Measurements from ENCODE around the gene NTN3. TPM values are rescaled to one million over a fixed set of nuclear protein-coding genes. Genes with fewer than 3 reads are reported as not detected.
A peak's percentile ranks its signal among the peaks of the same experiment; 100 is the strongest.

Gene NTN3
- total RNA-seq, 1 donor from 2014 or later: 0.23 TPM

GRCh38 chr16:2486645-2487516 is 15.8 kb downstream of the NTN3 start:
- no peak for DNase-seq (ENCODE audit: low read depth)
- H3K4me3 ChIP-seq (ENCODE audit: low read depth, low read length): no peak overlapping the region
- TF ChIP-seq, protein P1, sequence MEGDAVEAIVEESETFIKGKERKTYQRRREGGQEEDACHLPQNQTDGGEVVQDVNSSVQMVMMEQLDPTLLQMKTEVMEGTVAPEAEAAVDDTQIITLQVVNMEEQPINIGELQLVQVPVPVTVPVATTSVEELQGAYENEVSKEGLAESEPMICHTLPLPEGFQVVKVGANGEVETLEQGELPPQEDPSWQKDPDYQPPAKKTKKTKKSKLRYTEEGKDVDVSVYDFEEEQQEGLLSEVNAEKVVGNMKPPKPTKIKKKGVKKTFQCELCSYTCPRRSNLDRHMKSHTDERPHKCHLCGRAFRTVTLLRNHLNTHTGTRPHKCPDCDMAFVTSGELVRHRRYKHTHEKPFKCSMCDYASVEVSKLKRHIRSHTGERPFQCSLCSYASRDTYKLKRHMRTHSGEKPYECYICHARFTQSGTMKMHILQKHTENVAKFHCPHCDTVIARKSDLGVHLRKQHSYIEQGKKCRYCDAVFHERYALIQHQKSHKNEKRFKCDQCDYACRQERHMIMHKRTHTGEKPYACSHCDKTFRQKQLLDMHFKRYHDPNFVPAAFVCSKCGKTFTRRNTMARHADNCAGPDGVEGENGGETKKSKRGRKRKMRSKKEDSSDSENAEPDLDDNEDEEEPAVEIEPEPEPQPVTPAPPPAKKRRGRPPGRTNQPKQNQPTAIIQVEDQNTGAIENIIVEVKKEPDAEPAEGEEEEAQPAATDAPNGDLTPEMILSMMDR (conservative IDR thresholded peaks at IDR 0.05; ENCODE audit: low read depth, low read length): peak; percentile 48

- no peak for DNase-seq (ENCODE audit: low read depth)
- no peak overlapping the region for H3K4me3 ChIP-seq (ENCODE audit: low read depth, low read length)
- TF ChIP-seq, protein P1 (conservative IDR thresholded peaks at IDR 0.05; ENCODE audit: low read depth, low read length): no peak
These were observed 16.4 kb downstream of the NTN3 start for GRCh38 chr16:2487517-2487842.

DNA sequence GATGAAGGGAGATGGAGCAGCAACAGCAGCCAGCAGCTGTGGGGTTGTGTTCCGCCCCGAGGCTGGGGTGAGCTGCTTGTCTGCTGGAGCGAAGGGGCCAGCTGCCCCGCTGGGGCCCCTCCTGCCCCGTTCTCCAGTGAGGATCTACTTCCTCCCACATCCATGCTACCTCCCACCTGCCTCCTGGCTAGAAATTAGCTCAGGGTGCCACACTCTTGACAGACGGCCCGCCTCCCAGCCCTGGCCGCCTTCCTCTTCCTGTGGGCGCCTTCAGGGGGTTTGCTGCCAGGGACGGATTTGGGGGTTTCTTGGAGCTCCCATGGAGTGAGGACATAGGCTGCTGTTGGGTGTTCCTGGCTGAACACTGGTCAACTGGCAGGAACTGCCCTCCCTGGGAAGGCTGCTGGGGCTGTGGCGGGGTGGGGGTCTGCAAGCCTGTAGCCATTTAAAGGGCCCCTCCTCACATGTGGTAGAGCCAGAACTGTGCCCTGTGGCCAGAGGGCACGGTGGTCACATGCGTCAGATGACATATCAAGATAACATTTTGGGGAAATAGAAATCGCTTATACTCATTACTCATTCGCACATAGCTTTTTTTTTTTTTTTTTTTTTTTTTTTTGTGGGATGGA is 16.9 kb downstream of the NTN3 start:
- DNase-seq (ENCODE audit: low read depth): no peak
- TF ChIP-seq, protein P1 (conservative IDR thresholded peaks at IDR 0.05; ENCODE audit: low read depth, low read length): no peak
- no peak overlapping the region for H3K4me3 ChIP-seq (ENCODE audit: low read depth, low read length)

DNA sequence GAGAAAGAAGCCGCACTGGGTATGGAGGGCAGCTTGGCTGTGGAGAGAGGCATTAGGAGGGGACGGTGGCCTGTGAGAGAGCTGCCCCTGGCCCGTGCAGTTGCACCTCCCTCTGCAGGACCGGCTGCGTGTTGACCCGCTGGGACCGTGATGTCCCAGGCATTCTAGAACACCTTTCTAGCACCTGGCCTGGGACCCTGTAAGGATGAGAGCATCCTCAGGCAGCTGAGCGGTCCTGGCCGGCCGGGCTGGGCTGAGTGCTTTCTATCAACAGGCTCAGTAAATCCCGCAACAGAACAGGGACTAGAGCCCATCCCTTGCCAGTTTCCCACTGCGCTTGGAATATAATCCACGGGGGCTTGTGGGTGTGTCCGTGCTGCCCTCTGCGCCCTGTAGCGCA is 18.5 kb downstream of the NTN3 start:
- TF ChIP-seq, protein P1 (conservative IDR thresholded peaks at IDR 0.05; ENCODE audit: low read depth, low read length): no peak
- no peak for DNase-seq (ENCODE audit: low read depth)
- no peak overlapping the region for H3K4me3 ChIP-seq (ENCODE audit: low read depth, low read length)

DNA sequence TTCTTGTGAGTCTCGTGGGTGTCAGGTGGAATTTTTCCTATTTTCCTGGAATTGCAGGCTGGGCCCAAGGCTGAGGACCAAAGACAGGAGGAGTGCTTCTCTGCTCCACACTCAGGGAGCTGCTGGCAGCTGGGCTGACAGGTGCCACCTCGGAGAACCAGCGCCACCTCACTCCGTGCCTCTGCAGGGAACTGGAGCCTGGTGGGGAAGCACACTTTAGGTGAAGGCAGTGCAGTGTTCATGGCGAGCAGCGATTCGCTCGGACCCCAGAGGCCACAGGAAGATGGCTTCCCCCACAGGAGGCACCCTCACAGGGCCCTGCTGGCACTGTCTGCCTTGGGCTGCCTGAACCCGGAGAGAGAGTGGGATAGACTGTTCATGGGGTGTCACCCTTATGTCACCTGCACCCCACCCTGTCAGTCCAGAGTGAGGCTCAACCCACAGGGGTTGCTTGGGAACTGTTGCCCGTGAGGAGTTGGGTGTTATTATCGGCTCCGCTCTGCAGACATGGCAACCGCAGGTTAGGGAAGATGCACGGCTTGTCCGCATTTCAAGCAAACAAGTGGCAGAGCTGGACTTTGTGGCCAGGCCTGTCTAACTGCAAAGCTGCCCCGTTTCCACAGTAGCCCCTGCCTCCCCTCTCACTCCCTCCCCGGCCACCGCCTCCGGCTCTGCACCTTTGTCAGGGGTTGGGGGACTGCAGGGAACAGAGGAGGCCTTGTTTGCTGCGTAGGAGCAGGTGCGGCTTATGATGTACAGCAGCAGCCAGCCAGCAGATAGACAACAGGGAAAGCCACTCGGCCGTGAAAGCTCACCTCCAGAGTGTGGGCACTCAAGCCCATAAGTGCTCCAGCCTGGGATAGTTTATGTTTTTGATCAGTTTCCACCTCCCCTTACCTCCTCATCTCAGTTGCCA is 19.4 kb downstream of the NTN3 start:
- no peak for DNase-seq (ENCODE audit: low read depth)
- TF ChIP-seq, protein P1 (conservative IDR thresholded peaks at IDR 0.05; ENCODE audit: low read depth, low read length): no peak
- no peak overlapping the region for H3K4me3 ChIP-seq (ENCODE audit: low read depth, low read length)

- no peak overlapping the region for H3K4me3 ChIP-seq (ENCODE audit: low read depth, low read length)
- TF ChIP-seq, protein P1 (conservative IDR thresholded peaks at IDR 0.05; ENCODE audit: low read depth, low read length): no peak
- no peak for DNase-seq (ENCODE audit: low read depth)
These were observed 21.2 kb downstream of the NTN3 start for GRCh38 chr16:2492292-2492691.
